Mammary microvascular endothelial cell (primary cell): Measurements from ENCODE around the gene ILF2. TPM values are rescaled to one million over a fixed set of nuclear protein-coding genes. Genes with fewer than 3 reads are reported as not detected.

ENCODE experiments used
- total RNA-seq: library from RNA; depleted of rRNA; stranded (reverse); fragments of >200 nt; gene quantifications from 2 replicates; pipeline ENCODE4 v1.2.3, GENCODE V29; 2015

The ILF2 gene
- 283 and 310 TPM in 2 replicates for total RNA-seq

GRCh38 chr1:153670859-153671627 lies at the start of gene ILF2:
Gene ILF2 (minus strand): TSS chr1:153670993. CDS start chr1:153670922, 71 bp downstream.

GRCh38 chr1:153678519-153679336 lies 7.9 kb upstream of the ILF2 start, which contains the start of gene NPR1:
Gene NPR1 (plus strand): TSS chr1:153678688. CDS start chr1:153679109, 421 bp downstream.

GRCh38 chr1:153658400-153659174 lies 12.2 kb downstream of the ILF2 start, which contains the start of gene SNAPIN:
Gene SNAPIN (plus strand): TSS chr1:153658703. CDS start chr1:153658744, 41 bp downstream.

GRCh38 chr1:153633754-153634665 lies 36.8 kb downstream of the ILF2 start, which contains the start of gene CHTOP:
Gene CHTOP (plus strand): TSS chr1:153634066. CDS start chr1:153636589, 2,523 bp downstream.

GRCh38 chr1:153627715-153628626 lies 42.8 kb downstream of the ILF2 start, which contains the start of gene S100A1:
Gene S100A1 (plus strand): TSS chr1:153628434. CDS start chr1:153630522, 2,088 bp downstream.

GRCh38 chr1:153626904-153627714 lies 43.7 kb downstream of the ILF2 start, which contains the start of gene S100A13:
Gene S100A13 (minus strand): TSS chr1:153627505. CDS start chr1:153626472, 1,033 bp downstream.

GRCh38 chr1:153616144-153616916 lies 54.5 kb downstream of the ILF2 start, which contains the start of gene S100A14:
Gene S100A14 (minus strand): TSS chr1:153616325. CDS start chr1:153615858, 467 bp downstream.

GRCh38 chr1:153612755-153613331 lies 58.0 kb downstream of the ILF2 start, which contains the start of gene S100A16:
Gene S100A16 (minus strand): TSS chr1:153613137. CDS start chr1:153608151, 4,986 bp downstream.

Other genes with a start within 250 kb of the ILF2 start
- not detected in 2 replicates for gene S100A7, start 210.3 kb downstream of the ILF2 start, total RNA-seq
- gene S100A6, start 135.0 kb downstream of the ILF2 start, total RNA-seq: 908 and 1,133 TPM in 2 replicates
- not detected in 2 replicates for gene S100A5, start 130.1 kb downstream of the ILF2 start, total RNA-seq
- 2.8 and 5.5 TPM in 2 replicates for gene S100A4, start 125.2 kb downstream of the ILF2 start, total RNA-seq
- 9.7 and 12.4 TPM in 2 replicates for gene S100A3, start 121.7 kb downstream of the ILF2 start, total RNA-seq
- 1.5 and 2.0 TPM in 2 replicates for gene S100A2, start 105.1 kb downstream of the ILF2 start, total RNA-seq
- 728 and 751 TPM in 2 replicates for gene S100A16, start 57.9 kb downstream of the ILF2 start, total RNA-seq
- not detected in 2 replicates for gene S100A14, start 54.7 kb downstream of the ILF2 start, total RNA-seq
- gene S100A13, start 43.5 kb downstream of the ILF2 start, total RNA-seq: 144 and 167 TPM in 2 replicates
- not detected in 2 replicates for gene S100A1, start 42.6 kb downstream of the ILF2 start, total RNA-seq
- 37.8 and 48.0 TPM in 2 replicates for gene CHTOP, start 36.9 kb downstream of the ILF2 start, total RNA-seq
- 57.5 and 62.2 TPM in 2 replicates for gene SNAPIN, start 12.3 kb downstream of the ILF2 start, total RNA-seq
- gene NPR1, start 7.7 kb upstream of the ILF2 start, total RNA-seq: 14.5 and 15.3 TPM in 2 replicates
- gene INTS3, start 57.1 kb upstream of the ILF2 start, total RNA-seq: 17.8 and 23.6 TPM in 2 replicates
- gene SLC27A3, start 104.4 kb upstream of the ILF2 start, total RNA-seq: 15.5 and 18.5 TPM in 2 replicates